WTC11 (cell line): ENCODE data around the gene ZDHHC6. TPM values are rescaled to one million over a fixed set of nuclear protein-coding genes. Genes with fewer than 3 reads are reported as not detected.

Experiments
- ATAC-seq: fragments of 200-7000 bp; cut with Tn5 transposase; 2 replicates; pipeline ENCODE4 v1.10.0; 2021; ENCODE audit warnings: mild to moderate bottlenecking, moderate library complexity
- CTCF ChIA-PET: fragments of 300-600 bp; sonication (Branson Sonifier 250); formaldehyde crosslinking; loops from one replicate; lab custom pipeline; 2021; ENCODE audit warnings: antibody characterized with exemption; lab: Charles Lee
- POLR2A ChIA-PET: fragments of 350-600 bp; sonication (Branson Sonifier 250); formaldehyde crosslinking; loops from one replicate; lab custom pipeline; 2021; ENCODE audit warnings: antibody characterized with exemption; lab: Charles Lee
- DNase-seq: peaks from one replicate; pipeline ENCODE4 v3.0.0; 2021; ENCODE audit warnings: low spot score
- H3K27ac Mint-ChIP-seq: 2 replicates; pipeline ENCODE4 v1.8.0; 2021; ENCODE audit warnings: mixed read lengths
- H3K27me3 Mint-ChIP-seq: 2 replicates; pipeline ENCODE4 v1.8.0; 2021; ENCODE audit warnings: low read depth, mild to moderate bottlenecking, moderate library complexity, mixed read lengths
- H3K36me3 Mint-ChIP-seq: 2 replicates; pipeline ENCODE4 v1.8.0; 2021; ENCODE audit warnings: mixed read lengths
- H3K4me1 Mint-ChIP-seq: 2 replicates; pipeline ENCODE4 v1.8.0; 2022; ENCODE audit warnings: mixed read lengths
- H3K4me3 Mint-ChIP-seq: 2 replicates; pipeline ENCODE4 v1.8.0; 2021; ENCODE audit warnings: mild to moderate bottlenecking, moderate library complexity, mixed read lengths
- H3K9me3 Mint-ChIP-seq: 2 replicates; pipeline ENCODE4 v1.8.0; 2021; ENCODE audit warnings: mixed read lengths
- CTCF ChIP-seq: fragments of 200-600 bp; IDR thresholded peaks from 2 replicates; pipeline ENCODE4 v1.8.0; 2022; ENCODE audit warnings: antibody characterized with exemption
- E2F1 ChIP-seq: sonication (generic); formaldehyde crosslinking; IDR thresholded peaks from 2 replicates; pipeline ENCODE4 v1.8.0; 2022; ENCODE audit warnings: mild to moderate bottlenecking, missing genetic modification reagents
- ERG ChIP-seq: fragments of 250-450 bp; sonication (Bioruptor Pico); IDR thresholded peaks from 2 replicates; pipeline ENCODE4 v1.8.0; 2021; ENCODE audit warnings: mild to moderate bottlenecking
- ESRRA ChIP-seq: sonication (generic); formaldehyde crosslinking; IDR thresholded peaks from 2 replicates; pipeline ENCODE4 v1.8.1; 2022; ENCODE audit warnings: mild to moderate bottlenecking, missing genetic modification reagents, borderline replicate concordance
- NFATC4 ChIP-seq: fragments of 250-450 bp; sonication (Bioruptor Pico); IDR thresholded peaks from 2 replicates; pipeline ENCODE4 v1.9.0; 2021; ENCODE audit warnings: mild to moderate bottlenecking
- NFYB ChIP-seq: sonication (generic); formaldehyde crosslinking; conservative IDR thresholded peaks from 2 replicates; pipeline ENCODE4 v1.8.0; 2022; ENCODE audit warnings: low read depth, missing genetic modification reagents
- NR1H2 ChIP-seq: sonication (generic); formaldehyde crosslinking; IDR thresholded peaks from 2 replicates; pipeline ENCODE4 v1.9.0; 2021; ENCODE audit warnings: mild to moderate bottlenecking, moderate library complexity, missing genetic modification reagents
- SP1 ChIP-seq: sonication (generic); formaldehyde crosslinking; conservative IDR thresholded peaks from 2 replicates; pipeline ENCODE4 v1.8.1; 2022; ENCODE audit warnings: missing genetic modification reagents
- TCF7 ChIP-seq: sonication (generic); formaldehyde crosslinking; IDR thresholded peaks from 2 replicates; pipeline ENCODE4 v1.8.0; 2022; ENCODE audit warnings: mild to moderate bottlenecking, low read depth, missing genetic modification reagents, moderate library complexity
- ZBTB43 ChIP-seq: sonication (generic); formaldehyde crosslinking; IDR thresholded peaks from 2 replicates; pipeline ENCODE4 v1.8.1; 2023; ENCODE audit warnings: mild to moderate bottlenecking, missing genetic modification reagents
- ZNF263 ChIP-seq: sonication (generic); formaldehyde crosslinking; IDR thresholded peaks from 2 replicates; pipeline ENCODE4 v1.8.1; 2022; ENCODE audit warnings: low read depth, mild to moderate bottlenecking, moderate library complexity, missing genetic modification reagents
- ZNF281 ChIP-seq: sonication (generic); formaldehyde crosslinking; IDR thresholded peaks from 2 replicates; pipeline ENCODE4 v1.8.0; 2023; ENCODE audit warnings: mild to moderate bottlenecking, missing genetic modification reagents
- ZNF317 ChIP-seq: sonication (generic); formaldehyde crosslinking; IDR thresholded peaks from 2 replicates; pipeline ENCODE4 v1.8.1; 2023; ENCODE audit warnings: low read depth, mild to moderate bottlenecking, moderate library complexity, missing genetic modification reagents, borderline replicate concordance
- ZNF512 ChIP-seq: sonication (generic); formaldehyde crosslinking; IDR thresholded peaks from 2 replicates; pipeline ENCODE4 v1.8.1; 2022; ENCODE audit warnings: missing genetic modification reagents, borderline replicate concordance
- ZSCAN18 ChIP-seq: fragments of 250-450 bp; sonication (Bioruptor Pico); IDR thresholded peaks from 2 replicates; pipeline ENCODE4 v2.1.2; 2022; ENCODE audit warnings: mild to moderate bottlenecking, moderate library complexity
- total RNA-seq: library from RNA; stranded (reverse); gene quantifications from 3 replicates; pipeline ENCODE4 v1.2.3, GENCODE V29; 2021

The ZDHHC6 gene
- total RNA-seq, 1 experiment from 2014 or later, result 22.1 TPM

- TF ChIP-seq E2F1, result no peak
Measured at GRCh38 chr10:112481602-112482001, 34.9 kb upstream of the ZDHHC6 start (continued).

- Mint-ChIP-seq H3K36me3 (peaks cover 3% of the 10 kb centered on the region; the same call in 1 of the 2 replicates), H3K27ac (no peak overlapping the region), H3K4me3 (no peak overlapping the region), H3K4me1 (peaks cover 17% of the 10 kb centered on the region), H3K9me3 (no peaks in the 10 kb centered on the region), H3K27me3 (no peaks in the 10 kb centered on the region)
- ChIA-PET CTCF (interaction anchor here (0.6 to 1.2 kb wide), 2 partner anchors 482 to 910 kb away, joined by 3 read pairs; no protein-coding TSS in a partner anchor), POLR2A (no interaction called here)
- DNase-seq, result no peak
- ATAC-seq, result no peak
- TF ChIP-seq NFYB (no peak), ESRRA (CRISPR knock-in tag) (no peak), ZNF317 (CRISPR knock-in tag) (no peak), ERG (CRISPR knock-in tag) (no peak), TCF7 (no peak)
Measured at GRCh38 chr10:112475575-112476218, 29.0 kb upstream of the ZDHHC6 start.

- ChIA-PET POLR2A (interaction anchor here (0.7 kb wide), 1 partner anchor 11 kb away, joined by 5 read pairs; no protein-coding TSS in a partner anchor), CTCF (interaction anchor here (0.6 to 2.3 kb wide), 53 partner anchors 9 to 1091 kb away, joined by 3 to 17 read pairs (median 4); partner anchors contain the start of genes VTI1A and ZDHHC6)
- peak overlapping the region; percentile 14; the same call in 1 of the 2 replicates for H3K27ac Mint-ChIP-seq
- peaks cover 3% of the 10 kb centered on the region; the same call in 1 of the 2 replicates for H3K36me3 Mint-ChIP-seq
- H3K9me3 Mint-ChIP-seq, result no peaks in the 10 kb centered on the region
- H3K4me3 Mint-ChIP-seq, result no peak overlapping the region
- H3K4me1 Mint-ChIP-seq, result peaks cover 17% of the 10 kb centered on the region
- no peak for DNase-seq
- no peaks in the 10 kb centered on the region for H3K27me3 Mint-ChIP-seq
- TF ChIP-seq ZNF263, result no peak
- TF ChIP-seq CTCF, result peak; percentile 28
- ATAC-seq, result peak; percentile 83
Measured at GRCh38 chr10:112471878-112472487, 25.3 kb upstream of the ZDHHC6 start.

- POLR2A ChIA-PET, result no interaction called here
- TF ChIP-seq ZNF263 (no peak), SP1 (CRISPR knock-in tag) (no peak), NR1H2 (CRISPR knock-in tag) (no peak), ZNF281 (no peak), ZSCAN18 (no peak), NFATC4 (CRISPR knock-in tag) (no peak), ZNF512 (CRISPR knock-in tag) (no peak), ZBTB43 (CRISPR knock-in tag) (no peak)
Measured at GRCh38 chr10:112467541-112468075, 20.9 kb upstream of the ZDHHC6 start.

More at GRCh38 chr10:112467541-112468075, 20.9 kb upstream of the ZDHHC6 start:
- H3K27ac Mint-ChIP-seq, result no peak overlapping the region
- ATAC-seq (no peak), DNase-seq (no peak)
- H3K36me3 Mint-ChIP-seq, result peaks cover 24% of the 10 kb centered on the region
- CTCF ChIA-PET, result interaction anchor here (0.7 kb wide), 1 partner anchor 349 kb away, joined by 3 read pairs; no protein-coding TSS in a partner anchor
- H3K4me1 Mint-ChIP-seq, result peaks cover 8% of the 10 kb centered on the region
- H3K4me3 Mint-ChIP-seq, result no peak overlapping the region
- H3K9me3 Mint-ChIP-seq, result peaks cover 9% of the 10 kb centered on the region
- H3K27me3 Mint-ChIP-seq, result no peaks in the 10 kb centered on the region
